Inflammatory macrophage treated with lipopolysaccharide for 4 hours (primary cell): Measurements from ENCODE around the gene SHISA5.
"Not testable (repeated sequence)": the region's sequence is repeated elsewhere in the genome, so short reads cannot be mapped to it uniquely, and the experiment has no call there.

ENCODE experiments used
- DNase-seq: peaks from one replicate; pipeline ENCODE4 v3.0.0-alpha.2; 2020

Gene SHISA5

GRCh38 chr3:48504051-48504946 lies at the start of gene SHISA5:
TSS of gene SHISA5 (minus strand) at chr3:48504174. CDS start at chr3:48504094, 80 bp downstream.
- peak; percentile 58 for DNase-seq

GRCh38 chr3:48553361-48553760 lies 49.4 kb upstream of the SHISA5 start:
- DNase-seq: peak; percentile 35

GRCh38 chr3:48552111-48552951 lies 48.4 kb upstream of the SHISA5 start:
- no peak for DNase-seq

- DNase-seq: not testable (repeated sequence)
Observed at GRCh38 chr3:48551651-48552050, 47.7 kb upstream of the SHISA5 start.

- peak; percentile 90 for DNase-seq
Observed at GRCh38 chr3:48548729-48549705, 45.0 kb upstream of the SHISA5 start.

- DNase-seq: no peak
Observed at GRCh38 chr3:48548126-48548525, 44.2 kb upstream of the SHISA5 start.

GRCh38 chr3:48546203-48546829 lies 42.3 kb upstream of the SHISA5 start:
- no peak for DNase-seq

GRCh38 chr3:48544141-48544540 lies 40.2 kb upstream of the SHISA5 start:
- peak; percentile 54 for DNase-seq

GRCh38 chr3:48543271-48543866 lies 39.4 kb upstream of the SHISA5 start:
- peak; percentile 56 for DNase-seq

- DNase-seq: no peak
Observed at GRCh38 chr3:48538451-48538850, 34.5 kb upstream of the SHISA5 start.

GRCh38 chr3:48536785-48537184 lies 32.8 kb upstream of the SHISA5 start:
- DNase-seq: no peak

GRCh38 chr3:48536116-48536515 lies 32.1 kb upstream of the SHISA5 start:
- no peak for DNase-seq

GRCh38 chr3:48535578-48535977 lies 31.6 kb upstream of the SHISA5 start:
- DNase-seq: no peak

- DNase-seq: no peak
Observed at GRCh38 chr3:48532977-48533337, 29.0 kb upstream of the SHISA5 start.

- DNase-seq: peak; percentile 75
Observed at GRCh38 chr3:48532271-48532976, 28.4 kb upstream of the SHISA5 start.

GRCh38 chr3:48530701-48531100 lies 26.7 kb upstream of the SHISA5 start:
- DNase-seq: peak; percentile 37

- peak; percentile 82 for DNase-seq
Observed at GRCh38 chr3:48528754-48529153, 24.8 kb upstream of the SHISA5 start.

GRCh38 chr3:48528048-48528447 lies 24.1 kb upstream of the SHISA5 start:
- DNase-seq: peak; percentile 78

- no peak for DNase-seq
Observed at GRCh38 chr3:48524970-48525369, 21.0 kb upstream of the SHISA5 start.

GRCh38 chr3:48521635-48522034 lies 17.7 kb upstream of the SHISA5 start:
- no peak for DNase-seq

GRCh38 chr3:48519277-48519643 lies 15.3 kb upstream of the SHISA5 start:
- no peak for DNase-seq
